ENCODE measurements around the gene MPG.

DNA sequence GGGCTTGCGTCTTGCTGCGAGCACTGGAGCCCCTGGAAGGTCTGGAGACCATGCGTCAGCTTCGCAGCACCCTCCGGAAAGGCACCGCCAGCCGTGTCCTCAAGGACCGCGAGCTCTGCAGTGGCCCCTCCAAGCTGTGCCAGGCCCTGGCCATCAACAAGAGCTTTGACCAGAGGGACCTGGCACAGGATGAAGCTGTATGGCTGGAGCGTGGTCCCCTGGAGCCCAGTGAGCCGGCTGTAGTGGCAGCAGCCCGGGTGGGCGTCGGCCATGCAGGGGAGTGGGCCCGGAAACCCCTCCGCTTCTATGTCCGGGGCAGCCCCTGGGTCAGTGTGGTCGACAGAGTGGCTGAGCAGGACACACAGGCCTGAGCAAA lies 7.4 kb downstream of the MPG start:
- no peak for TF ChIP-seq POLR2A (IDR thresholded peaks at IDR 0.05; ENCODE audit: low read length)
- TF ChIP-seq GATA1 (IDR thresholded peaks at IDR 0.05; ENCODE audit: low read depth, low read length): no peak

Measured in erythroblast (primary cell).